ES-I3 (cell line): ENCODE measurements around the gene CBLB.
"Not testable (repeated sequence)": the region's sequence is repeated elsewhere in the genome, so short reads cannot be mapped to it uniquely, and the experiment has no call there.

ENCODE experiments used
- H3K36me3 ChIP-seq: 2 replicates; pipeline ENCODE4 v1.6.1; 2013; ENCODE audit warnings: mild to moderate bottlenecking, low read length, control low read depth, moderate library complexity; ENCODE audit not compliant: insufficient read depth
- H3K4me1 ChIP-seq: 2 replicates; pipeline ENCODE4 v1.6.1; 2013; ENCODE audit warnings: mild to moderate bottlenecking, control low read depth, low read length; ENCODE audit not compliant: insufficient read depth
- H3K9ac ChIP-seq: 2 replicates; pipeline ENCODE4 v1.6.1; 2013; ENCODE audit warnings: low read depth, mild to moderate bottlenecking, low read length, moderate library complexity
- H3K9me3 ChIP-seq: 2 replicates; pipeline ENCODE4 v1.6.1; 2013; ENCODE audit warnings: mild to moderate bottlenecking, low read length, moderate library complexity; ENCODE audit not compliant: control insufficient read depth, insufficient read depth

CBLB gene

DNA sequence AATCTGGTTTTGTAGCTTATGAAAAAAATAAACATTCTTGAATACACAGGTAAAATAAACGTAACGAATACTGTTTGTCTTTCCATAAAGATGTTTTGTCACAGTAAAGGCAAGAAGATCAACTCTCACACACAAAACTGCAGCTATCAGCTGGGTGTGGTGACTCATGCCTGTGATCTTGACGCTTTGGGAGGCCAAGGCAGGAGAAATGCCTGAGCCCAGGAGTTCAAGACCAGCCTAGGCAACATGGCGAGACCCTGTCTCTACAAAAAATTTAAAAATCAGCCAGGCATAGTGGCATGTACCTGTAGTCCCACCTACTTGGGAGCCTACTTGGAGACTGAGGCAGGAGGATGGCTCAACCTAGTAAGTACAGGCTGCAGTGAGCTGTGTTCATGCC, 39.6 kb downstream of the CBLB start:
- Histone ChIP-seq H3K36me3 (no peaks in the 10 kb centered on the region; the same call in 1 of the 2 replicates), H3K9ac (no peak overlapping the region), H3K4me1 (peaks cover 10% of the 10 kb centered on the region; the same call in 1 of the 2 replicates), H3K9me3 (no peaks in the 10 kb centered on the region)

DNA sequence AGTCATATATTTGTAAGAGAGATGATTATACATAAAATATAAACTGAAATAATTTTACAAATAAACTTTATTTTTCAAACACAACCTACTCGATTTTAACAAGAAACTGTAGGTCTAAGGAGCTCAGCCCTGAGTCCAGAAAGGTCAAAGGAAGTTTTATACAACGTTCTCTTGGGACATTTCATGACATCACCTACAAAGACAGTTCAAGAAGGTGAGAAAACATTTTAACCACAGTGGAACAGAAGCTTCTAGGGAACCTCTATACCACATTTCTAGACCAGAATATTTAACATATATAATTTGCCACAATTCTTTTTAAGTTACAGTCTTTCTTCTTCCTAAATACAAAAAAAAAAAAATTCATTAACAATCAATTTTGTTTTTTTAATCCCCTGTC, 40.1 kb downstream of the CBLB start:
- no peak overlapping the region for H3K9ac ChIP-seq

DNA sequence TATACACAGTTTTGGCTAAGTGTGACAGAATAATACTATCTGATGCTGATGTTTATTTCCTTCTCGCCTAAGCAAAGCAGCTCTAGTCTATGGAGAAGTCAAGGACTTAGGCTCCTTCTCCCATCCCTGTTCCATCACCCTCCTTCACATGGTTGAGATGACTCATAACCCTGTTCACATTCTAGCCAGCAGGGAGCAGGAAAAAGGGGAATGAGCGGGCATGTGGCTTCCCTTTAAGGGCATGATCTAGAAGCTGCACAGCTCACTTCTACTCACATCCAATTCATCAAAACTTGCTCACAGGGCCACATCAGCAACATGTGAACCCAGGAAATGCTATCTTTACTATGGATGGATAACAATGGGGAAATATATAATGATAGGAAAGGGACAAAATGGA, 40.9 kb downstream of the CBLB start:
- Histone ChIP-seq H3K4me1 (peaks cover 14% of the 10 kb centered on the region; the same call in 1 of the 2 replicates), H3K9me3 (no peaks in the 10 kb centered on the region), H3K9ac (no peak overlapping the region), H3K36me3 (no peaks in the 10 kb centered on the region; the same call in 1 of the 2 replicates)

More for the DNA sequence above, 40.1 kb downstream of the CBLB start:
- H3K36me3 ChIP-seq: no peaks in the 10 kb centered on the region; the same call in 1 of the 2 replicates
- H3K4me1 ChIP-seq: peaks cover 14% of the 10 kb centered on the region; the same call in 1 of the 2 replicates
- no peaks in the 10 kb centered on the region for H3K9me3 ChIP-seq

DNA sequence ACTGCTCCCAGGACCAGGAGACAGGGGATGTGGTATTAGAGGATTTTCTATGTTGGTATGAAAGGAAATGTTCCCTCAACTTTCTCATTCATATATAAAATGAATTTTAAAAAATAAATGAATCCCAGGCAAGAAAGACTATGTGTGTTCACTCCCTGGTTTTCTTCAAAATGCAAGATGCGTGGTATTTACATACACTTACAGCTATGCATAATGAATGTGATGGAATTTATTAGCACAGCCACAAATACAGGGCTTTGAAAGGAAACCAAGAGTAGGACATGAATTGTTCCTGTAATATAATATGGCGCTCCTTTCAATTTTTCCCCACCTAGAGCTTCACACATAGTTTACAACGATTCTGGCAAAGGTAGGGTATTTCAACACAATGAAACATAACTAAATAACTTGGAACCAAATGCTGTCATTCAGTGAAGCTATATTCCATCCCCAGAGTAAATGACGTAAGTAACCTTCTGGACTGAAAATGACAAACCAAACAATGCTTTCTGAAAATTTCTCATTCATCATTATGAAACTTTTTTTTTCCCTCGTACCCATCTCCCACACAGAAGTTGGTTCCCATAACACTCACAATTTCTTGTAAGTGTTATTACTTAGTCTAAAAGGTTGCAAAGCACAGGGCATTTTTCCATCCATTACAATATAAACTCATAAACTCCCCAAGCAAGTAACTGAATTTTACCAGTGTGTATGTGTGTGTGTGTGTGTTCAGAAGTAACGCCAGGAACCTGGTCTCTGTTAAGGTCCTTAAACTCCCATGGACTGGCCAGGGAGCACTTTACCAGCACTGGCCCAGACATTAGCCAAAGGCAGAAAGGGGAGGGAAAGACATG, 41.8 kb downstream of the CBLB start:
- H3K36me3 ChIP-seq: no peaks in the 10 kb centered on the region; the same call in 1 of the 2 replicates
- H3K4me1 ChIP-seq: peaks cover 14% of the 10 kb centered on the region; the same call in 1 of the 2 replicates
- no peaks in the 10 kb centered on the region for H3K9me3 ChIP-seq
- H3K9ac ChIP-seq: no peak overlapping the region

DNA sequence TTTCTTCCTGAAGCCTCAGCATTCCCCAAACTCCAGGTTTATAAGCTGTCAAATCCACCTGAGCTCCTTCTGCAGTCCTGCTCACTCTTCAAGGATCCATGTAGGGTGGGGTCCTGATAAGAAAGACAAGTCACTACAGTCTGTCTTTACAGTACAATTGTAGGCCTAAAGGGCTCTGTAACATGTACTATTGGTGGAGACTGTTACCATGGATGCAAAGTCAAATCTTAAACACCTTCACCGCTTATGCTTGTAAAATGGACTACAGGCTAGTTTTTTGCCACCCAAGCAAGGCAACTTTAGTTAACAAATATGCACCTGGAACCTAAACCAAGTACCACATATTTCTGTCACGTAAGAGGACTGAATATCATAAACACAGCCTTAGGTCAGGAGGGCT, 44.7 kb downstream of the CBLB start:
- H3K9ac ChIP-seq: no peak overlapping the region
- peaks cover 6% of the 10 kb centered on the region; the same call in 1 of the 2 replicates for H3K4me1 ChIP-seq
- H3K9me3 ChIP-seq: no peaks in the 10 kb centered on the region
- no peaks in the 10 kb centered on the region; the same call in 1 of the 2 replicates for H3K36me3 ChIP-seq

DNA sequence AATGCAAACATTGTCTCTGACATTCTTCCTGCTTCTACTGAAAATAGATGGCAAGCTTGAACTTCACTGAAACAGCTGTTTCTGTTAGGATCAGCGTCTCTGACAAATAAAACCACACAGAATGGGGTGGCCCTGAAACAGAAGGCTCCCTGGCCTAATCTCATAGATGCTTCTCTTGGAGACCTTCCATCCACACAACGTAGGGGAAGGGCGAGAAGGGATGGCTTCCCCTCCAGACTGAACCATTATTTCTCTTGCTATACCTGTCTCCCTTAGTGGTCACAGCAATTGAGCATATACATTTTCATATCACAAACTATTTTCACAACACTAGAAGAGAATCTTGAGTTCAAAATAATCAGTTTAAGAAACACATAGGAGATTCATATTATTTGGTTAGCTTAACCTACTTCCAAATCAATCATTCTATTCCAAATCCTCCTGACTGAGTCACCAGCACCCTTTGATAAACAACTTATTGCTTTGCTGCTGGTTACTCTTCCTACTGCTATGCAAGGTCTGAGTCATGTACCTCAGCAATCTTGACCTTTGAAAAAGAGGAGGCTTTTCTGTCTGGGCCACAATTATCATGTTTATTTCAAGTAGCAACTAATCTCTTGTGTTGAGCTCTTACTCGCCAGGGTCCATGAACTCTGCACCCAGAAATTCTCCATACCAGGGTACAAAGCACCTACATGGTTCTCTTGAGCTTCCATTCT, 45.5 kb downstream of the CBLB start:
- no peaks in the 10 kb centered on the region for H3K9me3 ChIP-seq
- peaks cover 5% of the 10 kb centered on the region; the same call in 1 of the 2 replicates for H3K4me1 ChIP-seq
- H3K9ac ChIP-seq: no peak overlapping the region
- no peaks in the 10 kb centered on the region; the same call in 1 of the 2 replicates for H3K36me3 ChIP-seq

GRCh38 chr3:105822171-105823123, 46.4 kb downstream of the CBLB start:
- no peaks in the 10 kb centered on the region; the same call in 1 of the 2 replicates for H3K36me3 ChIP-seq
- H3K9me3 ChIP-seq: no peaks in the 10 kb centered on the region
- H3K9ac ChIP-seq: no peak overlapping the region
- peaks cover 5% of the 10 kb centered on the region; the same call in 1 of the 2 replicates for H3K4me1 ChIP-seq

DNA sequence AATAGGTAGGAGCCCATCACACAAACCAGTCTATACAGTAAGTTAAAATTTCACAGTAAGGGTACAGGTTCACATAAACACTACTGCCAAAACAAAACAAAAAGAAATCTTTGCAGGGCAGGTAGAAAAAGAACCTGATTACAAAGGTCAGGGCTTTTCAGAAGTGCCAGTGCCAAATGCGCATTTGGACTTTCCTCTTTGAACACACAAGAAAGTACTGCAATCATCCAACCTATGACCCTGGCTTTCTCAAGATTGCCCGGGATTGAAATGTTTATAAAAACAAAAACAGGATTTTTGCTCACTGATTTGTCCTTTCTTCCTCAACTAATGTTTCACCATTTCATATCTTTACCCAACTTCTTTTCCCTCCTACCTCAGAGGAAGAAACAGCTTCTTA, 47.4 kb downstream of the CBLB start:
- Histone ChIP-seq H3K9me3 (no peaks in the 10 kb centered on the region), H3K36me3 (no peaks in the 10 kb centered on the region; the same call in 1 of the 2 replicates), H3K4me1 (peaks cover 5% of the 10 kb centered on the region; the same call in 1 of the 2 replicates), H3K9ac (no peak overlapping the region)

GRCh38 chr3:105816833-105817232, 52.0 kb downstream of the CBLB start:
- no peak overlapping the region for H3K9ac ChIP-seq
- no peaks in the 10 kb centered on the region for H3K36me3 ChIP-seq
- H3K9me3 ChIP-seq: no peaks in the 10 kb centered on the region
- H3K4me1 ChIP-seq: no peaks in the 10 kb centered on the region

DNA sequence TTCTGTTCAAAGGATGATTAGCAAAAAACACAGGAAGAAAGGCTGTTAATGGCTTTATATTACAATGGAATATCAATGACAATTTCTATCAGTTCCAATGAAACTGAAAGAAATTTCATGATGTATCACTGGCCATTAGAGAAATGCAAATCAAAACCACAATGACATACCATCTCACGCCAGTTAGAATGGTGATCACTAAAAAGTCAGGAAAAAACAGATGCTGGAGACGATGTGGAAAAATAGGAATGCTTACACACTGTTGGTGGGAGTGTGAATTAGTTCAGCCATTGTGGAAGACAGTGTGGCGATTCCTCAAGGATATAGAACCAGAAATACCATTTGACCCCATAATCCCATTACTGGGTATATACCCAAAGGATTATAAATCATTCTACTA, 53.5 kb downstream of the CBLB start:
- not testable (repeated sequence) for H3K4me1 ChIP-seq, H3K36me3 ChIP-seq, H3K9ac ChIP-seq, H3K9me3 ChIP-seq

DNA sequence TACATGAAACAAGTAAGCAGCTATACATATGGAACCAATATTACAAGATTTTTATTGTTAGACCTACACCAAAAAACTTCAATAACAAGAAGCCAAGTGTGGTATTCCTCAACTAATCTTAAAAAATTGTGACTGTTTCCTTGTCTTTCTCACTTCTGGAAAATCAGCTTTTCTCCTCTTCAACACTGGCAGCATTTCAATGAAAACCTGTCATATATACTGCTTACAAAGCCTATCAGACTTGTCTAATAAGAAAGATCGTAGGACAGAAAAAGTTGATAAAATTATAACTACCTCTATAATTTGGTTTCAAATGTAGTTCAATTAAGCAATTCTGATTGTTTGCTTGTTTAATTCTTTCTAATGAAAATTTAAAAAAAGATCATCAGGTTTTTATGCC, 55.1 kb downstream of the CBLB start:
- Histone ChIP-seq H3K36me3 (no peaks in the 10 kb centered on the region), H3K4me1 (peaks cover 4% of the 10 kb centered on the region; the same call in 1 of the 2 replicates), H3K9ac (no peak overlapping the region), H3K9me3 (no peaks in the 10 kb centered on the region)

DNA sequence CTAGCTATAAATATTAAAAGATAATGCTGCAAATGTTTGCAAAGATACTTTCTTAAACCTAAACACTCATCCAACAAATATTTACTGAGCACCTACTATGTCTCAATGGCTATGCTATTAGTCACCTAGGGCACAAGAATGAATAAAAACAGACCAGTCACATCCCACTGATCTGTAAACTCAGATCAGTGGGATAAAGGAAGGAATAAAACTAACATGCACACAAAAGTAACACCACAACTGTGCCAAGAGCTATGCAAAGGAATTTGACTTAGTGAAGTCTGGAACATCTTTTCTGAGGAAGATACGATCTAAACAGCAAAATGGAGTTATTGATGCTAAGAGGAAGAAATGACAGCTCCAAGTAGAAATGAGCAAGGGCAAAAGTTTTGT, 56.6 kb downstream of the CBLB start:
- Histone ChIP-seq H3K4me1 (peaks cover 4% of the 10 kb centered on the region; the same call in 1 of the 2 replicates), H3K9me3 (no peaks in the 10 kb centered on the region), H3K9ac (no peak overlapping the region), H3K36me3 (no peaks in the 10 kb centered on the region)

- Histone ChIP-seq H3K9ac (no peak overlapping the region), H3K36me3 (no peaks in the 10 kb centered on the region), H3K9me3 (no peaks in the 10 kb centered on the region), H3K4me1 (peaks cover 4% of the 10 kb centered on the region; the same call in 1 of the 2 replicates)
These were observed 57.2 kb downstream of the CBLB start for GRCh38 chr3:105811518-105812193.
